ENCODE results near the gene PTMS. TPM values are rescaled to one million over a fixed set of nuclear protein-coding genes. Genes with fewer than 3 reads are reported as not detected.
"Not testable (repeated sequence)": the region's sequence is repeated elsewhere in the genome, so short reads cannot be mapped to it uniquely, and the experiment has no call there.

The PTMS gene
- total RNA-seq, 6 experiments from 2014 or later: 113 to 484 (median 404) TPM

DNA sequence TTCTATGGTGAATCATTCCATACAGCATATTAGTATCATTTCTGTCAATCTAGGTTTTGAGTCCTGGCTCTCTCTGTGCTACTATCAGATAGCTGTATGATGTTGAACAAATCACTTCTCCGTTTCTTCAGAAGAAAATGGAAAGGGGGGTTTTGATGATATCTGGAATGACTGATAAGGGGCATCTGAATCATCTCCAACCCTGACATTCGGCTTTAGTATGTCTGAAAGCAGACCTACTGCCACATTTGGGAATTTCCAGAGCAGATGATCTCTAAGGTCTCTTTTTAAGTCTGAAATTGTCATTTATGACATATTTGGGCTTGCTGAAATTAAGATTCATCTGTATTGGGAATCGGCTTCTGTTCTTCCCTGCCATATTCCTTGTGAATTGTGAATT lies 23.3 kb upstream of the PTMS start:
- no peak overlapping the region for H3K27ac ChIP-seq
- no peak for ATAC-seq
- no peaks in the 10 kb centered on the region for H3K27me3 ChIP-seq
- no peak for DNase-seq
- H3K9me3 ChIP-seq: no peaks in the 10 kb centered on the region
- no peak overlapping the region for H3K4me3 ChIP-seq
- TF ChIP-seq, protein P1, sequence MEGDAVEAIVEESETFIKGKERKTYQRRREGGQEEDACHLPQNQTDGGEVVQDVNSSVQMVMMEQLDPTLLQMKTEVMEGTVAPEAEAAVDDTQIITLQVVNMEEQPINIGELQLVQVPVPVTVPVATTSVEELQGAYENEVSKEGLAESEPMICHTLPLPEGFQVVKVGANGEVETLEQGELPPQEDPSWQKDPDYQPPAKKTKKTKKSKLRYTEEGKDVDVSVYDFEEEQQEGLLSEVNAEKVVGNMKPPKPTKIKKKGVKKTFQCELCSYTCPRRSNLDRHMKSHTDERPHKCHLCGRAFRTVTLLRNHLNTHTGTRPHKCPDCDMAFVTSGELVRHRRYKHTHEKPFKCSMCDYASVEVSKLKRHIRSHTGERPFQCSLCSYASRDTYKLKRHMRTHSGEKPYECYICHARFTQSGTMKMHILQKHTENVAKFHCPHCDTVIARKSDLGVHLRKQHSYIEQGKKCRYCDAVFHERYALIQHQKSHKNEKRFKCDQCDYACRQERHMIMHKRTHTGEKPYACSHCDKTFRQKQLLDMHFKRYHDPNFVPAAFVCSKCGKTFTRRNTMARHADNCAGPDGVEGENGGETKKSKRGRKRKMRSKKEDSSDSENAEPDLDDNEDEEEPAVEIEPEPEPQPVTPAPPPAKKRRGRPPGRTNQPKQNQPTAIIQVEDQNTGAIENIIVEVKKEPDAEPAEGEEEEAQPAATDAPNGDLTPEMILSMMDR (IDR thresholded peaks at IDR 0.05): no peak
- TF ChIP-seq POLR2A (IDR thresholded peaks at IDR 0.05): no peak
- no peaks in the 10 kb centered on the region for H3K4me1 ChIP-seq
- H3K36me3 ChIP-seq: peaks cover 0 to 11% (median 5%) of the 10 kb centered on the region in 4 donors
- WGBS (ENCODE audit: insufficient coverage, low coverage, low lambda C conversion rate, missing lambda C conversion rate): 68% methylated on average over 3 of the region's 3 CpGs
- intact Hi-C loops (cut with DNase I): no loop called here

DNA sequence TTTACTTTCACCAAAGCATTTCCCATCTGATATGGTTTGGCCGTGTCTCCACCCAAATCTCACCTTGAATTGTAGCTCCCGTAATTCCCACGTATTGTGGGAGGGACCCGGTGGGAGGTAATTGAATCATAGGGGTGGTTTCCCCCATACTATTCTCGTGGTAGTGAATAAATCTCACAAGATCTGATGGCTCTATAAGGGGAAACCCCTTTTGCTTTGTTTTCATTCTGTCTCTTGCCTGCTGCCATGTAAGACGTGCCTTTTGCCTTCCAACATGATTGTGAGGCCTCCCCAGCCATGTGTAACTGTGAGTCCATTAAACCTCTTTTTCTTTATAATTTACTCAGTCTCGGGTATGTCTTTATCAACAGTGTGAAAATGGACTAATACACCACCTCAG lies 22.9 kb upstream of the PTMS start:
- intact Hi-C loops (cut with DNase I); ATAC-seq; H3K4me3 ChIP-seq: not testable (repeated sequence)

DNA sequence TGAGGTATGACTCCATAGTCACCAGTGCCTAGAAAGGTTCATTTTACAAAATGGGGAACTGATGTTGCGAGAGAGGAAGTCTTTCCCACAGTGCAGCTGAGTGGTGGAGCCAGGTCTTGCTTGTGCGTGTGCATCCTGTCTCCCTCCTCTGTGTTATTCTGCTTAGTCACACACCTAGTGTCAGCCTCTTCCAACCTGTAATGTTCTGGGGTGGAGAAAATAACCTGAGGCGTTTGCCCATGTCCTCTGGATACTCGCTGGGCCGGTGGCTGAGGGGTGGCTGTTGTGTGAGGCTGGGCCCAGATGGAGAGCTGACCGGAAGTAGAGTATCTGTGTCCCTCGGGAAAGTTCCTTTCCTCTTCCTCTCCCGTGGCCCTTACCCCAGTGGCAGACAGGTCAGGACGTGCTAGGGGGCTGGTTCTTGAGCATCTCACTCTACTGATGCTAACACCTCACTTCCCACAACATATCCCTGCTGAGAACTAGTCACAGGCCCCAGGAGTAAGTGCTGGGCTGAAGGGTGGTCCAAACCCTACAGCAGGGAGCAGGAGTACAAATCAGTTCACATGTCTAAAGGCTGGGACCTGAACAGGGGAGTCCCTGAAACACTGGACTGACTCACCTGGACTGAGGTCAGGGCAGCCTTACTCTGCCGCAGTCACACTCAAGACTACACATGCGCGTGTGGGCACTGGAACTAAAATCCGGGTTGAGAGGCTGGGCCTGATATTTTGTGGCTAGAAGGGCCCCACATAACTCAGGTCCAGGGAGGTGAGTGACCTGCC lies 20.2 kb upstream of the PTMS start:
- H3K27ac ChIP-seq: peak overlapping the region in 2 of 3 donors; percentile 24 to 33
- peak in 1 of 3 donors; percentile 60 for DNase-seq

More for the DNA sequence above, 22.9 kb upstream of the PTMS start:
- WGBS (ENCODE audit: insufficient coverage, low coverage, low lambda C conversion rate, missing lambda C conversion rate): 40% methylated on average over 7 of the region's 7 CpGs
- not testable (repeated sequence) for DNase-seq, H3K27me3 ChIP-seq, H3K9me3 ChIP-seq, H3K4me1 ChIP-seq, H3K27ac ChIP-seq
- peaks cover 0 to 16% (median 7%) of the 10 kb centered on the region in 4 donors for H3K36me3 ChIP-seq

DNA sequence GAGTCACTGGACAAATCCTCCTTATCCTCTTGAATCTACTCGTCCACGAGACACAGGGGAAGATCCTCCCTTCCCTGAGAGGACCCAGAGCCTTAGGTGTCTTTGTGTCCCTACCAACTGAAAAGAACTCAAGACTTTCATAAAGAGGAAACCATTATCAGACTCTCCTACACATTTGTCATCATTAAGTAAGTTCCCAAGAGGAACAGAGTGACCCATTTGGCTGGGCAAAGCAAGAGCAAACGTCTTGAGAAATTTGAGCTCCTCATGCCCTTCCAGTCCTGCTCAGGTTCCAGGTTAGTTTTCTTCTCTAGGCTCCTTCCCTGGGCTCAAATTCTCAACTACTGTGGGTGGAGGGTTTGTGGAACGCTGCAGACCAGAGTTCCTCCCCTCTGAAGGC lies 18.9 kb upstream of the PTMS start:
- no peak overlapping the region for H3K27ac ChIP-seq
- H3K4me1 ChIP-seq: peaks cover 0 to 8% (median 0%) of the 10 kb centered on the region in 4 donors
- TF ChIP-seq, protein P1 (IDR thresholded peaks at IDR 0.05): no peak
- TF ChIP-seq POLR2A (IDR thresholded peaks at IDR 0.05): no peak
- DNase-seq (no peak), ATAC-seq (no peak)
- intact Hi-C loops (cut with DNase I): no loop called here
- H3K9me3 ChIP-seq: no peaks in the 10 kb centered on the region
- WGBS (ENCODE audit: insufficient coverage, low coverage, low lambda C conversion rate, missing lambda C conversion rate): 64% methylated on average over 3 of the region's 4 CpGs
- H3K27me3 ChIP-seq: no peaks in the 10 kb centered on the region
- H3K4me3 ChIP-seq: no peak overlapping the region
- peaks cover 0 to 52% (median 29%) of the 10 kb centered on the region in 4 donors for H3K36me3 ChIP-seq

More for the DNA sequence above, 20.2 kb upstream of the PTMS start:
- H3K4me3 ChIP-seq: no peak overlapping the region
- H3K27me3 ChIP-seq: no peaks in the 10 kb centered on the region
- ATAC-seq: peak; percentile 48 to 71 (median 62)
- peaks cover 0 to 42% (median 24%) of the 10 kb centered on the region in 4 donors for H3K36me3 ChIP-seq
- H3K9me3 ChIP-seq: no peaks in the 10 kb centered on the region
- intact Hi-C loops (cut with DNase I): no loop called here
- TF ChIP-seq POLR2A (IDR thresholded peaks at IDR 0.05): no peak
- TF ChIP-seq, protein P1 (IDR thresholded peaks at IDR 0.05): no peak
- WGBS (ENCODE audit: insufficient coverage, low coverage, low lambda C conversion rate, missing lambda C conversion rate): 30% methylated on average over 6 of the region's 13 CpGs
- H3K4me1 ChIP-seq: no peaks in the 10 kb centered on the region

DNA sequence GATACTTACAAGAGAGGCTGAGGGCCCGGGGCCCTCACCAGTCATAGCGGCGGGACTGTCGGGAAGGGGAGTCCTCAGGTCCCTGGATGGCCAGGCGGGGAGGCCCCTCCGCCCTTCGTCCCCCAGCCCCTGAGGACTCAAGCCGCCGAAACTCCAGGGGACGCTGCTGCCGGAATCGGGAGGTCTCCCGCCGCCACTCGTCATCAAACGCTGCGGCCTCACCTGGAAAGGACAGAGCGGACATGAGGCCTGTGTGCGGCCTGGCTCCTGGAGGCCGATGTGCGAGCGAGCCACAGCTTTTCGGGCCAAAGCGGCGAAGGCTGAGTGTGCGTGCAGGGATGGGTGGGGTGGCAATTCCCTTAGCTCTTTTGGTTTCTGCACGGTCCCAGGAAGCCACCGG lies 17.4 kb upstream of the PTMS start:
- Histone ChIP-seq H3K9me3 (no peaks in the 10 kb centered on the region), H3K27ac (no peak overlapping the region), H3K4me1 (peaks cover 0 to 10% (median 0%) of the 10 kb centered on the region in 4 donors), H3K4me3 (no peak overlapping the region), H3K27me3 (no peaks in the 10 kb centered on the region), H3K36me3 (peaks cover 0 to 52% (median 29%) of the 10 kb centered on the region in 4 donors)
- intact Hi-C loops (cut with DNase I): no loop called here
- DNase-seq (no peak), ATAC-seq (no peak)
- no CpG with 5 or more reads among the region's 28 CpGs for WGBS (ENCODE audit: insufficient coverage, low coverage, low lambda C conversion rate, missing lambda C conversion rate)
- TF ChIP-seq POLR2A (IDR thresholded peaks at IDR 0.05): no peak
- TF ChIP-seq, protein P1 (IDR thresholded peaks at IDR 0.05): no peak
